Activated CD8-positive, alpha-beta T cell treated with anti-CD3 and anti-CD28 coated beads for 36 hours (primary cell): Measurements from ENCODE around the gene SIRT4. TPM values are rescaled to one million over a fixed set of nuclear protein-coding genes. Genes with fewer than 3 reads are reported as not detected.

Experiments
- ATAC-seq: fragments of 200-7000 bp; cut with Tn5 transposase; one replicate; pipeline ENCODE4 v1.10.0; 2021; ENCODE audit warnings: mild to moderate bottlenecking, moderate library complexity
- CTCF ChIA-PET: fragments of 350-600 bp; sonication (Branson Sonifier 250); formaldehyde crosslinking; loops from one replicate; lab custom pipeline; 2021; ENCODE audit warnings: antibody characterized with exemption; lab: Charles Lee
- POLR2A ChIA-PET: fragments of 350-600 bp; sonication (Branson Sonifier 250); formaldehyde crosslinking; loops from one replicate; lab custom pipeline; 2021; ENCODE audit warnings: antibody characterized with exemption; lab: Charles Lee
- DNase-seq: peaks from one replicate; pipeline ENCODE4 v3.0.0-alpha.2; 2020
- H3K27ac Mint-ChIP-seq: one replicate; pipeline ENCODE4 v1.8.0; 2021; ENCODE audit warnings: mild to moderate bottlenecking, mixed read lengths
- H3K27me3 Mint-ChIP-seq: one replicate; pipeline ENCODE4 v1.8.0; 2021; ENCODE audit warnings: mixed read lengths
- H3K36me3 Mint-ChIP-seq: one replicate; pipeline ENCODE4 v1.8.0; 2021; ENCODE audit warnings: low read depth, mixed read lengths
- H3K4me1 Mint-ChIP-seq: one replicate; pipeline ENCODE4 v1.8.0; 2021; ENCODE audit warnings: low read depth, mixed read lengths
- H3K4me3 Mint-ChIP-seq: one replicate; pipeline ENCODE4 v1.8.0; 2021; ENCODE audit warnings: mild to moderate bottlenecking, moderate library complexity, mixed read lengths
- H3K9me3 Mint-ChIP-seq: one replicate; pipeline ENCODE4 v1.8.0; 2021; ENCODE audit warnings: mixed read lengths
- CTCF ChIP-seq: fragments of 200-600 bp; IDR thresholded peaks from one replicate; pipeline ENCODE4 v1.8.0; 2022; ENCODE audit warnings: antibody characterized with exemption, mild to moderate bottlenecking
- intact Hi-C: fragments of 100-400 bp; cut with micrococcal nuclease; formaldehyde crosslinking; loops from one replicate; pipeline ENCODE4 v1.10.0; 2022
- total RNA-seq, 2 experiments: library from RNA; stranded (reverse); gene quantifications; one replicate each; pipeline ENCODE4 v1.2.3, GENCODE V29; 2021

The SIRT4 gene
- total RNA-seq, 2 experiments from 2014 or later = 2.7 to 3.3 TPM

GRCh38 chr12:120339256-120339655, 37.1 kb downstream of the SIRT4 start:
- H3K4me3 Mint-ChIP-seq = no peak overlapping the region
- intact Hi-C loops = no loop called here
- no peak for DNase-seq
- H3K27me3 Mint-ChIP-seq = peaks cover 5% of the 10 kb centered on the region
- CTCF ChIA-PET = no interaction called here
- H3K27ac Mint-ChIP-seq = no peak overlapping the region
- TF ChIP-seq CTCF = no peak
- POLR2A ChIA-PET = no interaction called here
- H3K36me3 Mint-ChIP-seq = no peaks in the 10 kb centered on the region
- no peaks in the 10 kb centered on the region for H3K4me1 Mint-ChIP-seq
- peaks cover 15% of the 10 kb centered on the region for H3K9me3 Mint-ChIP-seq
- no peak for ATAC-seq

GRCh38 chr12:120342175-120343038, 40.3 kb downstream of the SIRT4 start:
- intact Hi-C loops = no loop called here
- ATAC-seq = no peak
- no peaks in the 10 kb centered on the region for H3K36me3 Mint-ChIP-seq
- DNase-seq = no peak
- H3K27ac Mint-ChIP-seq = no peak overlapping the region
- no peak overlapping the region for H3K4me3 Mint-ChIP-seq
- H3K4me1 Mint-ChIP-seq = no peaks in the 10 kb centered on the region
- CTCF ChIA-PET = no interaction called here
- peaks cover 10% of the 10 kb centered on the region for H3K9me3 Mint-ChIP-seq
- POLR2A ChIA-PET = no interaction called here
- H3K27me3 Mint-ChIP-seq = peaks cover 2% of the 10 kb centered on the region
- no peak for TF ChIP-seq CTCF

GRCh38 chr12:120343039-120343537, 41.0 kb downstream of the SIRT4 start:
- no peak for ATAC-seq
- no peak overlapping the region for H3K27ac Mint-ChIP-seq
- H3K27me3 Mint-ChIP-seq = peaks cover 2% of the 10 kb centered on the region
- CTCF ChIA-PET = no interaction called here
- DNase-seq = no peak
- no peak overlapping the region for H3K4me3 Mint-ChIP-seq
- no peaks in the 10 kb centered on the region for H3K36me3 Mint-ChIP-seq
- TF ChIP-seq CTCF = no peak
- H3K4me1 Mint-ChIP-seq = no peaks in the 10 kb centered on the region
- POLR2A ChIA-PET = no interaction called here
- intact Hi-C loops = no loop called here
- peaks cover 3% of the 10 kb centered on the region for H3K9me3 Mint-ChIP-seq

DNA sequence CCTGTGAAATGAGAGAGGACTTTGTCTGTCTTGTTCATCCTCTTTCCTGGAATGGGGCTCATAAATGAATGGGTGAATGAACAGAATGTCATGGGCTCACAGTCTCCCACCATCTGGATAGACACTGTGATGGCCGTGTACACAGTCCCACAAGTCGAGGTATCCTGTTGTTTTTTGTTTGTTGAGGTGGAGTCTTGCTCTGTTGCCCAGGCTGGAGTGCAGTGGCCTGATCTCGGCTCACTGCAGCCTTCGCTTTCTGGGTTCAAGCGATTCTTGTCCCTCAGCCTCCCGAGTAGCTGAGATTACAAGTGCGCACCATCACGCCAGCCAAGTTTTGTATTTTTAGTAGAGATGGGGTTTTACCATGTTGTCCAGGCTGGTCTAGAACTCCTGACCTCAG, 41.6 kb downstream of the SIRT4 start:
- POLR2A ChIA-PET = no interaction called here
- ATAC-seq = no peak
- H3K4me1 Mint-ChIP-seq = no peaks in the 10 kb centered on the region
- no peak overlapping the region for H3K4me3 Mint-ChIP-seq
- no peak for DNase-seq
- H3K27ac Mint-ChIP-seq = no peak overlapping the region
- H3K9me3 Mint-ChIP-seq = peaks cover under 1% of the 10 kb centered on the region
- CTCF ChIA-PET = no interaction called here
- H3K36me3 Mint-ChIP-seq = no peaks in the 10 kb centered on the region
- peaks cover 2% of the 10 kb centered on the region for H3K27me3 Mint-ChIP-seq
- TF ChIP-seq CTCF = no peak
- intact Hi-C loops = no loop called here

- Mint-ChIP-seq H3K4me3 (no peak overlapping the region), H3K27ac (no peak overlapping the region), H3K4me1 (no peaks in the 10 kb centered on the region), H3K9me3 (no peaks in the 10 kb centered on the region), H3K27me3 (no peaks in the 10 kb centered on the region), H3K36me3 (no peaks in the 10 kb centered on the region)
- DNase-seq = no peak
- intact Hi-C loops = no loop called here
- no peak for TF ChIP-seq CTCF
- no peak for ATAC-seq
- CTCF ChIA-PET = no interaction called here
- POLR2A ChIA-PET = no interaction called here
Observed at GRCh38 chr12:120346031-120346430, 43.9 kb downstream of the SIRT4 start.
